ENCODE results near the gene SBSN. TPM values are rescaled to one million over a fixed set of nuclear protein-coding genes. Genes with fewer than 3 reads are reported as not detected.

SBSN gene
- total RNA-seq, 1 donor from 2014 or later, result not detected

- peaks cover 65% of the 10 kb centered on the region for H3K27me3 ChIP-seq (ENCODE audit: low read depth)
These were observed 5.8 kb upstream of the SBSN start for GRCh38 chr19:35533822-35534392.

GRCh38 chr19:35533201-35533821 is 5.2 kb upstream of the SBSN start, which contains the start of gene GAPDHS:
TSS of gene GAPDHS (plus strand) at chr19:35533456. CDS start at chr19:35533528, 72 bp downstream.
- Histone ChIP-seq H3K9me3 (replicated peaks) (no peaks in the 10 kb centered on the region), H3K4me1 (peaks cover 10% of the 10 kb centered on the region), H3K36me3 (no peaks in the 10 kb centered on the region), H3K27ac (replicated peaks) (no peak within 1 kb of the TSS), H3K4me3 (no peak within 1 kb of the TSS), H3K27me3 (ENCODE audit: low read depth) (peaks cover 71% of the 10 kb centered on the region)
- no peak for DNase-seq
- no peak for TF ChIP-seq CTCF (IDR thresholded peaks at IDR 0.05; ENCODE audit: borderline replicate concordance)
- intact Hi-C loops (cut with micrococcal nuclease), result no loop called here

More at GRCh38 chr19:35533822-35534392, 5.8 kb upstream of the SBSN start:
- intact Hi-C loops (cut with micrococcal nuclease), result no loop called here
- no peaks in the 10 kb centered on the region for H3K9me3 ChIP-seq (replicated peaks)
- no peak for TF ChIP-seq CTCF (IDR thresholded peaks at IDR 0.05; ENCODE audit: borderline replicate concordance)
- H3K27ac ChIP-seq (replicated peaks), result no peak overlapping the region
- H3K36me3 ChIP-seq, result no peaks in the 10 kb centered on the region
- no peak overlapping the region for H3K4me3 ChIP-seq
- no peak for DNase-seq
- H3K4me1 ChIP-seq, result peaks cover 10% of the 10 kb centered on the region

- H3K27me3 ChIP-seq (ENCODE audit: low read depth), result peaks cover 91% of the 10 kb centered on the region
- intact Hi-C loops (cut with micrococcal nuclease), result no loop called here
- peaks cover 10% of the 10 kb centered on the region for H3K4me1 ChIP-seq
- no peaks in the 10 kb centered on the region for H3K9me3 ChIP-seq (replicated peaks)
- H3K27ac ChIP-seq (replicated peaks), result no peak overlapping the region
- no peak overlapping the region for H3K4me3 ChIP-seq
- no peak for DNase-seq
- H3K36me3 ChIP-seq, result no peaks in the 10 kb centered on the region
- TF ChIP-seq CTCF (IDR thresholded peaks at IDR 0.05; ENCODE audit: borderline replicate concordance), result no peak
These were observed 3.2 kb upstream of the SBSN start for GRCh38 chr19:35531291-35531690.

GRCh38 chr19:35529241-35530218 is 1.4 kb upstream of the SBSN start:
- intact Hi-C loops (cut with micrococcal nuclease), result no loop called here
- H3K4me3 ChIP-seq, result no peak overlapping the region
- DNase-seq, result no peak

More at GRCh38 chr19:35529241-35530218, 1.4 kb upstream of the SBSN start:
- Histone ChIP-seq H3K27ac (replicated peaks) (no peak overlapping the region), H3K27me3 (ENCODE audit: low read depth) (peaks cover 100% of the 10 kb centered on the region), H3K4me1 (peaks cover 10% of the 10 kb centered on the region), H3K36me3 (no peaks in the 10 kb centered on the region), H3K9me3 (replicated peaks) (no peaks in the 10 kb centered on the region)
- TF ChIP-seq CTCF (IDR thresholded peaks at IDR 0.05; ENCODE audit: borderline replicate concordance), result no peak
